Liver (tissue), 9 donors: ENCODE data around the gene CAMSAP1. TPM values are rescaled to one million over a fixed set of nuclear protein-coding genes. Genes with fewer than 3 reads are reported as not detected.

Source experiments
- DNase-seq: peaks from one replicate; pipeline ENCODE4 v3.0.0-alpha.2; 2017; ENCODE audit warnings: low spot score
- H3K27ac ChIP-seq, 2 donors: one replicate each; pipeline ENCODE4 v1.7.0; 2013; ENCODE audit warnings: inconsistent platforms in 2 of 2, low read length in 2 of 2, control low read depth in 1 of 2, low read depth in 1 of 2, mild to moderate bottlenecking in 1 of 2
- H3K27me3 ChIP-seq, 4 donors: one replicate each; pipeline versions ENCODE4 v1.6.1 to v1.7.0; 2013; ENCODE audit warnings: low read length in 3 of 4, inconsistent platforms in 1 of 4, mild to moderate bottlenecking in 1 of 4, moderate library complexity in 1 of 4; ENCODE audit not compliant: control insufficient read depth in 4 of 4, insufficient read depth in 4 of 4
- H3K36me3 ChIP-seq, 4 donors: one replicate each; pipeline versions ENCODE4 v1.6.1 to v1.7.0; 2013; ENCODE audit warnings: low read length in 3 of 4, mild to moderate bottlenecking in 3 of 4, low read depth in 1 of 4, moderate library complexity in 1 of 4; ENCODE audit not compliant: control insufficient read depth in 4 of 4, insufficient read depth in 3 of 4
- H3K4me1 ChIP-seq, 4 donors: one replicate each; pipeline versions ENCODE4 v1.6.1 to v1.7.0; 2013; ENCODE audit warnings: low read length in 3 of 4, mild to moderate bottlenecking in 3 of 4, moderate library complexity in 1 of 4; ENCODE audit not compliant: control insufficient read depth in 4 of 4, insufficient read depth in 4 of 4
- H3K4me3 ChIP-seq, 3 donors: one replicate each; pipeline versions ENCODE4 v1.6.1 to v1.7.0; 2013; ENCODE audit warnings: low read length in 3 of 3, control low read depth in 1 of 3, low read depth in 1 of 3, mild to moderate bottlenecking in 1 of 3
- H3K9ac ChIP-seq, 2 donors: one replicate each; pipeline ENCODE4 v1.7.0; 2013; ENCODE audit warnings: low read length in 2 of 2, mild to moderate bottlenecking in 2 of 2, moderate library complexity in 2 of 2, control low read depth in 1 of 2, low read depth in 1 of 2
- H3K9me3 ChIP-seq, 4 donors: one replicate each; pipeline versions ENCODE4 v1.6.1 to v1.7.0; 2013; ENCODE audit warnings: low read length in 3 of 4; ENCODE audit not compliant: control insufficient read depth in 4 of 4
- ATF3 ChIP-seq: IDR thresholded peaks from 2 replicates; pipeline ENCODE4 v1.6.1; 2016; ENCODE audit warnings: antibody characterized with exemption
- CTCF ChIP-seq: fragments of 150-350 bp; IDR thresholded peaks from 2 replicates; pipeline ENCODE4 v1.5.1; 2017; ENCODE audit warnings: improper control_type of control experiment, low read depth, low read length; ENCODE audit not compliant: missing input control
- FOXA1 ChIP-seq: IDR thresholded peaks from 2 replicates; pipeline ENCODE4 v1.6.1; 2016; ENCODE audit warnings: antibody characterized with exemption
- FOXA2 ChIP-seq: IDR thresholded peaks from 2 replicates; pipeline ENCODE4 v1.6.1; 2016; ENCODE audit warnings: antibody characterized with exemption
- GABPA ChIP-seq, 2 donors: IDR thresholded peaks in 1 of 2; conservative IDR thresholded peaks in 1 of 2; 2 replicates each; pipeline ENCODE4 v1.6.1; 2016; ENCODE audit warnings: antibody characterized with exemption in 2 of 2, mild to moderate bottlenecking in 1 of 2, moderate library complexity in 1 of 2
- HNF4A ChIP-seq, 2 donors: conservative IDR thresholded peaks; 2 replicates each; pipeline ENCODE4 v1.6.1; 2016; ENCODE audit warnings: antibody characterized with exemption in 2 of 2, mild to moderate bottlenecking in 2 of 2
- MAX ChIP-seq: IDR thresholded peaks from 2 replicates; pipeline ENCODE4 v1.6.1; 2016; ENCODE audit warnings: antibody characterized with exemption
- NR2F2 ChIP-seq: IDR thresholded peaks from 2 replicates; pipeline ENCODE4 v1.6.1; 2016; ENCODE audit warnings: antibody characterized with exemption
- RAD21 ChIP-seq, 2 donors: IDR thresholded peaks; 2 replicates each; pipeline ENCODE4 v1.6.1; 2016; ENCODE audit warnings: antibody characterized with exemption in 2 of 2, mild to moderate bottlenecking in 2 of 2
- REST ChIP-seq: IDR thresholded peaks from 2 replicates; pipeline ENCODE4 v1.6.1; 2016; ENCODE audit warnings: antibody characterized with exemption, mild to moderate bottlenecking
- RXRA ChIP-seq, 2 donors: IDR thresholded peaks; 2 replicates each; pipeline ENCODE4 v1.6.1; 2017 to 2018; ENCODE audit warnings: antibody characterized with exemption in 2 of 2, mild to moderate bottlenecking in 1 of 2
- SP1 ChIP-seq: IDR thresholded peaks from 2 replicates; pipeline ENCODE4 v1.6.1; 2018; ENCODE audit warnings: antibody characterized with exemption, mild to moderate bottlenecking
- TAF1 ChIP-seq: conservative IDR thresholded peaks from 2 replicates; pipeline ENCODE4 v1.6.1; 2016; ENCODE audit warnings: antibody characterized with exemption, mild to moderate bottlenecking
- YY1 ChIP-seq: IDR thresholded peaks from 2 replicates; pipeline ENCODE4 v1.6.1; 2016; ENCODE audit warnings: antibody characterized with exemption, mild to moderate bottlenecking
- ZBTB33 ChIP-seq: IDR thresholded peaks from 2 replicates; pipeline ENCODE4 v1.6.1; 2016; ENCODE audit warnings: antibody characterized with exemption
- WGBS: extraction: QIAGEN DNeasy Blood & Tissue Kit; methylation state at CpG from one replicate; pipeline ENCODE4 v1.1.7; 2013; 5-methylcytosine and 5-hydroxymethylcytosine counted together
- polyA plus RNA-seq, 2 donors: library from polyadenylated mRNA; stranded (reverse) in 1 of 2; unstranded in 1 of 2; fragments of 200-250 nt in 1 of 2; fragments of >200 nt in 1 of 2; fragmentation: Nextera tagmentation in 1 of 2; extraction: Ambion mirVana in 1 of 2; gene quantifications; one replicate each; pipeline versions ENCODE4 v1.2.1 to v1.2.3, GENCODE V29; 2013 to 2015
- total RNA-seq, 2 donors: library from RNA; depleted of rRNA; stranded (reverse); fragments of >200 nt; gene quantifications; one replicate each; pipeline ENCODE4 v1.2.3, GENCODE V29; 2014
- donor health status: healthy.
- donor health status: healthy.
- donor health status: healthy.
- donor health status: healthy.
- donor health status: healthy.

Gene CAMSAP1
- total and polyA plus RNA-seq, 4 donors, result 0.97 to 6.4 (median 5.1) TPM

GRCh38 chr9:135926402-135927194 lies 19.3 kb upstream of the CAMSAP1 start:
- peaks cover 0 to 12% (median 3%) of the 10 kb centered on the region in 4 donors for H3K36me3 ChIP-seq
- no peaks in the 10 kb centered on the region for H3K9me3 ChIP-seq
- no peaks in the 10 kb centered on the region for H3K27me3 ChIP-seq
- DNase-seq, result no peak
- no peak overlapping the region for H3K4me3 ChIP-seq
- WGBS, result 79% methylated on average over 27 of the region's 27 CpGs
- TF ChIP-seq CTCF, result no peak
- no peak for TF ChIP-seq ATF3
- no peak for TF ChIP-seq HNF4A (conservative IDR thresholded peaks at IDR 0.05)
- no peak for TF ChIP-seq REST
- TF ChIP-seq ZBTB33, result no peak
- no peak for TF ChIP-seq TAF1
- no peak for TF ChIP-seq RXRA (IDR thresholded peaks at IDR 0.05)
- no peak for TF ChIP-seq GABPA (IDR thresholded peaks at IDR 0.05 in 1 of 2, conservative IDR thresholded peaks at IDR 0.05 in 1 of 2)
- TF ChIP-seq NR2F2, result no peak
- no peak for TF ChIP-seq FOXA1
- TF ChIP-seq SP1, result no peak
- no peak for TF ChIP-seq MAX
- no peak for TF ChIP-seq RAD21 (IDR thresholded peaks at IDR 0.05)
- no peak for TF ChIP-seq FOXA2
- no peak for TF ChIP-seq YY1
- H3K27ac ChIP-seq, result no peak overlapping the region
- H3K9ac ChIP-seq, result no peak overlapping the region
- H3K4me1 ChIP-seq, result no peaks in the 10 kb centered on the region
